ENCODE data around the gene ADAMTS17. TPM values are rescaled to one million over a fixed set of nuclear protein-coding genes. Genes with fewer than 3 reads are reported as not detected.

The ADAMTS17 gene
- polyA plus RNA-seq, 3 donors: 2.2 to 3.1 (median 2.5) TPM

DNA sequence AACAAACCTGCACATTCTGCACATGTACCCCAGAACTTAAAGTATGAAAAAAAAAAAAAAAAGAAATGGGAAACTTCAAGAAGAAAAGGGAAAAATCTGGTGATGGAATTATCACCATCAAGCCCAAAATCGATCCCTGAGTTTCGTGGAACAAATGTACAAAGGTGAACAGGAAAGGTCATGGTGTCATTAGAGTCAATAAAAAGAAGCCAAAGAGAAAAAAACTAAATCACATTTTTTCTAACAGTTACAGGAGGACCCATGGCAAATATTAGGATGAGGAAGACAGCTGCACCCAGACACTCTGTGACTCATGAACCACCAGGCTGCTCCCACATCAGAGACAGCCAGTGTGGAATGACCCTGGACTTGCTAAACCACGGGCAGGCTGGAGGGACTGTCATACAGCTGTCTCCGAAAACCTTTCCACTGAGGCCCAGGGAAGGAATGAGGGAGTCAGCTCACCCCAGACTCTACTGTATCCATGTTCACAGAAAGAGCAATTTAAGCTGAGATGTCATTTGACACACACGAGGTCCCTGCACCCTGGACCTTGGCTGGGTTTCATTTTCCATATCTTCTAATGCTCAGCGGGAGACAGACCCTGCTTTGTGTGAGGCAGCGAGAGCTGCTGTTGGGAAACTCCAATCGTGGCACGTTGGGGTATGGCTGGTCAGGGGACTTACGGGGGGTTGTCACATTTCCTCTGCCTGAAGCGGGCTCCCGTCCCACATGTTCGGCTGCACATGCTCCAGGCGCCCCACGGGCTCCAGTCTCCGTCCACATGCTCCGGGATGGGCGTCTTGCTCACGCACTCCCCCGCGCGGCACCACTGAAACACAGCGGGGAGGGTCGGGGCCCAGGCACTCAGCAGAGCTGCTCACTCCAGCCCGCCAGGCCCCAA is 210.2 kb downstream of the ADAMTS17 start:
- no peak for DNase-seq (ENCODE audit: extremely low read depth in 1 of 11, low read depth in 9 of 11, low spot score in 4 of 11)

DNA sequence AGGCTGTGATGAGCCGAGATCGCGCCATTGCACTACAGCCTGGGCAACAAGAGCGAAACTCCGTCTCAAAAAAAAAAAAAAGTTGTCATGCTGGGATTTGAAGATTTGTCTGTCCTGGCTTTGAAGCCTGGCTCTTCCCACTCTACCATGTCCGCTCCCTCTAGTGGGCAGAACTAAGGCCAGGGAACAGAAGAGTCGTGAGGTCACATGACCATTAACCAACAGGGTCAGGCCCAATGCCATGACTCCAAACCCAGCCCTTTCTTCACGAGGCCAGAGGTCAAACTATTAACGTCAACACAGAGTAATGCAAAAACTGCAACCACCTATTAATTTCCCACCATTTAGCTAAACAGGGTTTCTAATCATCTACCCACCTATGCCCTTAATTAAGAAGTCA is 212.1 kb downstream of the ADAMTS17 start:
- no peak for DNase-seq (ENCODE audit: extremely low read depth in 1 of 11, low read depth in 9 of 11, low spot score in 4 of 11)

DNA sequence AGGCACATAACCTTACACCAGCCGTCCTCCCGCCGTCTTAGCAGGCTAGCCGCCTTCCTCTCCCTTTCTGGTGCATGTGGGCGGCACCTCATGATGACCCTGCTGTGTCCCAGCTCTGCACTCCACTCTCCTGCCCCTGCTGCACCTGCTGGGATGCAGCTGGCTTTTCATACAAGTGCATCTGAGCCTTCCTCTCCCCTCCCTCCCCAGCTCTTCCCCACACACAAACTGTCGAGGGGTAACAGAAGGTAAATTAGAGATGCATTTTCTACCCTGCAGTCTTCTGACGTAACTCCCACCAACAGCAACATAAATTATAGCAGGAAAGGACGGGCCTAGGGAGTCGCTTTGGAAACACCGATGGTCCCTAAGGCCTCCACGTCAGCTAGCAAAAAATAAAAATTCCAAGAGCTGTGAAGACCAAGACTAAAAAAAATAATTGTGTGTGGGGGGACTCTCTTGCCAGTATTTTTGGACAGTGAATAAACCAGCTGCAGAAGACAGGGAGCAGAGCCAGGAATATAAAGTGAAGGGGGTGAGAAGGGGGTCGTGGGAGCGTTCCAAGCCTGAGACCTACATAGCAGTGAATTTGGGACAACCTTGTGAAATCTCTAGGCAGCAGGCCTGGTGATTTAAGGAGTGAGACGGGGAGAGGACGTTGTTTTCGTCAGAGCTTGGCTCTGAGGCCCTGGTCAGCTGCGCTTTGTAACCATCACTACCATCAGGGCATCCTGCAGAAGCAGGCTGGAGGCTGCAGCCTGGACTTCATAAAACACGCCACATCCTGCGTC is 216.2 kb downstream of the ADAMTS17 start:
- DNase-seq (ENCODE audit: extremely low read depth in 1 of 11, low read depth in 9 of 11, low spot score in 4 of 11): peak in 6 of 11 donors; percentile 49 to 67 (median 58)

DNA sequence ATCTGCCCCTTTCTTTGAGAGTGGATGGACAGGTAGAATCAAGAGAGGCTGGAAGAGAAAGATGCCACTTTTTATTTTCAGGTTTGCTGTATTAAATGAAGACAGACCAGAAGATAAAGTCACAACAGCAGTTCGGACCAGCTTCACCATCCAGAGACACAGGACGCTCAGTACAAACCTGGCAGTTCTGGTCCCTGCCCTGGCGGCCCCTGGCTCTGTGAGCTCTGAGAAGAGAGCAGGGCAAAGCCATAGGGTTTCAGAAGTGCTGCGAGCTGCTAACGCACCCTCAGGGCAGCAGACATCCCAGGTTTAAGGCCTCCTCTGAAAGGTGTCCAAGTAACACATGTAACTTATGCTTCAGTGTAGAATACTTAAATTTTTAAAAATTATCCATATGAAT is 216.8 kb downstream of the ADAMTS17 start:
- no peak for DNase-seq (ENCODE audit: extremely low read depth in 1 of 11, low read depth in 9 of 11, low spot score in 4 of 11)

DNA sequence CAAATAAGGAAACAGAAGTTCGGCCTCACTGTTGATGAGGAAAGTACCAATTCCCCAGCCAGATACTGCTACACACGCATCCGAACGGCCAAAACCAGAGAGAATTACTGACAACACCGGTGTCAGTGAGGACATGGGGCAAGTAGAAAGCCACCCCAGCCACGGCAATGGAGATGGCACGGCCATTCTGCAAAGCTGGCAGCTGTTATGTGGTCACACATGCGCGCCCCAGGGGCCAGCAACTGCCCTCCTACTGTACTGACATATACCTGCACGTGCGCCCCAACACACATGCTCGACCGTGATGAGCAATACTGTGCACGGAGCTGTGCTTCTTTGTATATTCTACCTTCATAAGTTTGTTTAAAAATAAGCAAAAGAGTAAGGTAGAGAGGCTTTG is 217.4 kb downstream of the ADAMTS17 start:
- DNase-seq (ENCODE audit: extremely low read depth in 1 of 11, low read depth in 9 of 11, low spot score in 4 of 11): no peak

DNA sequence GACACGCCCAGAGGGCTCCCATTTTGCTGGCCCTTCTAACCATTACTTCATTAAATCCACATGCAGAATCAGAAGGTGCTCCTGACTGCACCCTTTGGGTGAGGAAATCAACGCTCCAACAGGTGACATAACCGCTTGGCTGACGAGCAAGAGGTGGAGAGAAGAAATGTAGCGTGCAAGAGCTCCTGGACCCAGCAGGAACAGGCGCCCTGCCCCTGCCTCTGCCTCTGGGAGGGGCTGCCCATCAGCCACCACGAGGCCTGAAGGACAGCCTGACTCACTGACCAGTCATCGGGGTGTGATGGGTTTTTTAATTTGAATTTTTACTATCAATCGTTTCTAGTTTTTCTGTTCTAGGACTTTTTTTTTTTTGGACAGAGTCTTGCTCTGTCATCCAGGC is 218.2 kb downstream of the ADAMTS17 start:
- no peak for DNase-seq (ENCODE audit: extremely low read depth in 1 of 11, low read depth in 9 of 11, low spot score in 4 of 11)

DNA sequence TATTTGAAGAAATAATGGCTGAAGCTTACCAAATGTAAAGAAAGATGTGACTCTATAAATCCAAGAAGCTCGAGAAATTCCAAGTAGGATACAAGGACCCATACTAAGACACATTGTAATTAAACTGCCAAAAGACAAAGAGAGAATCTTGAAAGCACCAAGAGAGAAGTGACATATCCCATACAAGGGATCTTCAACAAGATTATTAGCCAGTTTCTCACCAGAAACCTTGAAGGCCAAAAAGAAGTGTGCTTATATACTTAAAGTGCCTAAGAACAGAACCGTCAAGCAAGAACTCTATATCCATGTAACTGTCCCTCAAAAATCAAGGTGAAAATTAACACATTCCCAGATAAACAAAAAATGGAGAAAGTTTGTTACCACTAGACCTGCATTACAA is 220.5 kb downstream of the ADAMTS17 start:
- DNase-seq (ENCODE audit: extremely low read depth in 1 of 11, low read depth in 9 of 11, low spot score in 4 of 11): no peak

DNA sequence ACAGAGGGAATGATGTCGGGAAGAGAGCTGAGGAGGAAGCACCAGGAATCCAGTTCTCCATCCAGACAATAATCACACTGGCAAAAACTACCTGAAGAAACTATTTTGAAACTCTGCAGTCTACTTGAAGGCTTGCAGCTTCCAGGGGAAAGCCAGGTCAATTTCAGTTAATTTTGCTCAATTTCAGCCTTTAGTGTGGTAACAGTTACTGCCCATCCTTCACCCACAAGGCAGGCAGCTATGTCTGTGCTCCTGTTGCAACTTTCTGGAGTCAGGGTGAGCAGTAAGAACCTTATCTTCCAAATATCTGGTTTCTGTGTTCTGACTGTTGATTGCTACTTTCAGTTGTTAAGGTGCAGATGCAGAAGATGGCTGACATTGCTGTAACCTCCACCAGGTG is 221.7 kb downstream of the ADAMTS17 start:
- no peak for DNase-seq (ENCODE audit: extremely low read depth in 1 of 11, low read depth in 9 of 11, low spot score in 4 of 11)

DNA sequence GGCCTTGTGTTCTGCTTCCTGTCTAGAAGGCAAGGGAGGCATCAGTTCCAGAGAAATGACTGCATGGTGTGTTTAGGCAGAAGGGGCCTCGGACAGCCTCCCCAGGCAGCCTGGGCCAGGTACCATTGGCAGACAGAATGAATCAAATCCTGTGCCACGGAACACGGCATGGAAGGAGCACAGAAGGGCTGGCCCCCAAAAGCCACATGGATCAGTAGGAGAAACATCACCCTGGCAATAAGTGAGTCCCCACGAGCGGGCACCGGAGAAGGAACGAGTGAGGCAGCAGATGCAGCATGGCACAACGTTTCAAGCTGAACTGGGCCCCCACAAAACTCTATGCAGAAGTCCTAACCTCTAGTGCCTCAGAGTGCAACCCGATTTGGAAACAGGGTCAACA is 223.2 kb downstream of the ADAMTS17 start:
- DNase-seq (ENCODE audit: extremely low read depth in 1 of 11, low read depth in 9 of 11, low spot score in 4 of 11): no peak

DNA sequence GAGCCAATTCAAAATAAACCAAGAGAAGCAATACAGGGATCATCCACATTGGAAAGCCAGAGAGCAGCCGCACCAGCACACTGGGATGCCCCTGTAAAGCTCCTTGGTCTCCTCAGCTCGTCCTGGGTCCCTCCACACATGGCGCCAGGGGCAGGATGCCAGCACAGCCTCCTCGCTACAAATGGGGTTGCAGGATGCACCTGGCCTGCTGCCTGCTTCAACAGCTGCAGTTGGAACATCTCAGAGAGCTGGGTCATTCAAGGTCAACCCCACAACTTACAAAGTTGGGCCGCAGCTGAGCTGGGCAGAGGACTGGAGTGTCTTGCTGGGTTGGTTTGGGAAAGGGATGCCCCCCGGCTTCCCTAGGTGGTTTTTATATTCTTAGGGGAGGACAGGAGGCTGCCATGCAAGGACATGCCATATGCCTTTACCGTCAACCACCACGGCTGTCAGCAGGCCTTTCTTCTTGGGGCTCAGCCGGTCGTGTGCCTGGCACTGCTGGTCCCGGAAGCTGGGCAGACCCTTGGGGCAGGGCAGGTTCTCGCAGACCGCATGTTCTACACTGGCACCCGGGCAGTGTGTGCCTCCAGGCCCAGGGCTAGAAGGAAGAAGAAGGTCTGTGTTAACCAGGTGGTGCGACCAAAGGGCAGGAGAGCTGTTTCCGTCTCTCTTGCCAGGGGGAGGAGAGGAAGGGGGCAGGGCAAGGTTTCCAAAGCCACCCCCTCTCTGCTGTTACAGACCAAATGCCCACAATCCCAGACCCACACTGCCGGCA is 225.2 kb downstream of the ADAMTS17 start:
- DNase-seq (ENCODE audit: extremely low read depth in 1 of 11, low read depth in 9 of 11, low spot score in 4 of 11): no peak

DNA sequence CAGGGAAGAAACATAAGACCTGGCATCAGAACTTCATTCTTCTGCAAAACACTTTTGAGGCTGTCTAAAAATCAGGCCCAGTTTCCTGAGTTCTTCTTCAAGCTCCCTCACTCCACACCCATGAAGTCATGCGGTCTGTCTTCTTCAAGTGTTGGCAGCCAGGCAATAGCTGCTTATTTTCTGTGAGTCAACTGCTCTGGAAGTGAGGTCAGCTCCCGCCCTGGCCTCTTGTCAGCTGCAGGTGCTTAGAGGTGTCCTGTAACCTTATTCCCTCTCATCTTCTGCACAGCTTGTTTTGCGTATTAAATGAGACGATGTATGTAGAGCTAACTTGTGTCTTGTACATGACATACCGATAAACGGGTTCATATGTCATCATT is 226.1 kb downstream of the ADAMTS17 start:
- no peak for DNase-seq (ENCODE audit: extremely low read depth in 1 of 11, low read depth in 9 of 11, low spot score in 4 of 11)

DNA sequence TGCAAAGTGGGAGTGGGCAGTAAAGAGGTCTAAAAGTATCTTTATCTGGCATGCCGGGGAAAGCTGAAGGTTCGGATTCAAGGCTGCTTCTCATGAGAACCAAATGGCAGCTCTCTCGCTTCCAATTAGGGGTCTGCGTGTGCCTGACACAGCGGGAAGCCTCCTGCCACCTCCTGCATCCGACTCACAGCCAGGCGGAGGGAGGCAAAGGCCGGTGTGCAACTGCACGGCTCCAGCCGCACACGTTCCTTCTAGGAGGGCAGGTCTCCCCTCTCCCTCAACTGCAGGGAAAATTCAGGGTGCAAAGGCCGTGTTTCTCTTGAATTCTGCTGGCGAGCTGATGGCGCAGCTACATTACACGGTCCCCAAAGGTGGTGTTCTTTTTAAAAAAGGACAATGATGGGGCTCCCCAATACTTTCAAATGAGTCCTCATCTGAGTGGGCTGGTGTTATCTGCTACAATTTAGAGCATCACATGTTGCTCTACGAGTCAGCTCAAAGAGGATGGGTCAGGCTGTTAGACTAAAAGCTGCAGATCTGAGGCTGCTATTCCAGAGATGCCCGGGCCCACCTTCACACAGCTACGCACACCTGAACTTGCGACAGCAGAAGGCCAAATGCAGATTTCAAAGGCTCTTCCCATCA is 226.6 kb downstream of the ADAMTS17 start:
- DNase-seq (ENCODE audit: extremely low read depth in 1 of 11, low read depth in 9 of 11, low spot score in 4 of 11): no peak

DNA sequence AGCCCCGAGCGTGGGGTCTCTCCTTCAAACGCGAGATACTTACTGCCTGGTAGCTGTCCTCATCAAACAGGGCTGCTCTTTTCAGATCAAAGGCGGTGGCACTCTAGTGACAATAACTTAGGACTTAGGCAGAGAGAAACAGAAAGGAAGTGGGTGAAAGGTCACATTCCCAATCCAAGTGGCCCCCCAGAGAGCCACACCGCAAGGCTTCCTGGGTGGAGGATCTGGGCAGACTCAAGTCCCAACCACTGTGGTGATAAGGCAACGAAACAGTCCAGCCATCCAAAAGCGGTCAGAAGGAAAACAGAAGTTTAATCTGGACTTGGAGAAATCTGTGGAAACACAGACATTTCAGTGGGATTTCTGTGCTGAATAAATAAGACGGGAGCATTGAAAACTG is 227.2 kb downstream of the ADAMTS17 start:
- peak in 1 of 11 donors; percentile 16 for DNase-seq (ENCODE audit: extremely low read depth in 1 of 11, low read depth in 9 of 11, low spot score in 4 of 11)

DNA sequence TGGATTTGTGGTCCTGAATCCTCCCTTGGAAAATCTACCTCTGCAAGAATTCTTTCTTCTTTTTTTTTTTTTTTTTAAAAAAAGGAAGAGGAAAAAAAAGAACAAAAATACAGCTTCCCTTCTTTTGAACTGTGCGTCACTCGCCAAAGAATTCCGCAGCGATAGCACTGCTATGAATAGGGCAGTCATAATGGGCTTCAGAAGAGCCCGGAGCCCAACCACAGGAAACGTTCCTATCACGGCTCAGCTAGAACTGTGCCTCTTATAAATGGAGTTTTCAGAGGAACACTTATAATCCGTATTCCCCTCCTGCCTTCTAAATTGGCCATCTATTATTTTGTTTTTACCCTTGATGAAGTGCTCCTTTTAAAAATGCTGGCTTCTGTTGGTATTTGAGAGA is 227.7 kb downstream of the ADAMTS17 start:
- peak in 4 of 11 donors; percentile 38 to 59 (median 52) for DNase-seq (ENCODE audit: extremely low read depth in 1 of 11, low read depth in 9 of 11, low spot score in 4 of 11)

DNA sequence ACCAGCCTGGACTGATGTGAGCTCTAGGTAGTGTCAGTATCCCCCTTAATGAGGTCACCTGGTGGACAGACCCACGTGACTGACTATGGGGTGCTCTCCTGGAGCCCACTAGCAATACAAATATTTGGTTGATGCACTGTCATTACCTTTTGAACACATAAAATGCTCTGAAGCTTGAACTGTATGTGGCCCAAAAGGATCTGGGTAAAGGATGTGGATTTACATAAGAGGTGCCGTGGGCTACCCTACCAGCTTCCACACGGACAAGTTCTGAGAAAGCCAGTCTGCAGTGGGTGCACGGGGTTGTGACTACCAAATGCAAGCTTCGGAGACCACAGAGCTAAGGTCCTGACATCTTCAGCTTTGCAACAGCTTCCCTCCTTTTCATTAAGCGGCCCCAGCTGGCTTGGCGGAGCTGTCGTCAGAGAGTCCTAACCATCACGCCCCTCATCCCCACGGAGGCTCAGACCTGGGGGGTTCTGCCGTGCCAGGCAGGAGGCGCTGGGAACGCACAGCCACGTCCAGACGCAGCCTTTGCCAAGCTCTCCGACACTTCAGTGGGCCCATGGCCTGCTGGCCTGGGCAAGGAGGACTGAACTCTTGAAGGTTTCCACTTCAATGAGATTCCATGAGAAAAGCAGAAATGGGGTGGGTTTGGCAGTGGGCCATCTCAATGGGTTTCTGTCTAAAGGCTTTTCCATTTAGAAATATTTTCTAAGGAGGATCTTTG is 228.3 kb downstream of the ADAMTS17 start:
- no peak for DNase-seq (ENCODE audit: extremely low read depth in 1 of 11, low read depth in 9 of 11, low spot score in 4 of 11)

DNA sequence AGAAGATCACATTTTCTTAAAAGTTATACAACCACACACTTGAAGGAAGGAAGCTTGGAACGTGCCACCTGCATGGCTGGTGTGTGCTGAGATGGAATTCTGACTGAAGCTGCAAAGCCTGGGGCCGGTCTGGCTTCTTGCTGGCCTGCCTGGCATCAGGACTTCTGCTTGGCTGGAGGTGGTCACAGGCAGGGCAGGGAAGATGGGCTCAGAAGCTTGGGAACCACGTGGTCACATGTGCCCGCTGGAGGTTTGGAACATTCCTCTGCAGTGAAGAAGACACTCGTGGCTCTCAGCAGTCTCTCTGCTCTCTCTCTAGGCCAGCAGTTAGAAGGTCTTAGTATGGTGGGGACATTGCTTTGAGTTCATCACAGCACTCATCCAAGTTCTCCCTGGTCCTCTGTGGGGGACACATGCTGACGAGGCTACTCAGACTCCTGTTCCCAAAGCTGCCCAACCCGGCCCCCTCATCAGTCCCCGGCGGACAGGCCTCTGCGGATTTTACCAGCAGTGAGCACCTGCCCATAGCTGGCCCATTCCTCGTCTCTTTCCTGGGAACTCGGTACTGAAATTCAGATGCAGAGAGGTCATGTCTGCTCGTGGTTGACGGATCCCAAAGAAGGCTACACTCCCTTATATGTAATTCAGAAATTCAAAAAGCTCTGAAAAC is 229.0 kb downstream of the ADAMTS17 start:
- no peak for DNase-seq (ENCODE audit: extremely low read depth in 1 of 11, low read depth in 9 of 11, low spot score in 4 of 11)

DNA sequence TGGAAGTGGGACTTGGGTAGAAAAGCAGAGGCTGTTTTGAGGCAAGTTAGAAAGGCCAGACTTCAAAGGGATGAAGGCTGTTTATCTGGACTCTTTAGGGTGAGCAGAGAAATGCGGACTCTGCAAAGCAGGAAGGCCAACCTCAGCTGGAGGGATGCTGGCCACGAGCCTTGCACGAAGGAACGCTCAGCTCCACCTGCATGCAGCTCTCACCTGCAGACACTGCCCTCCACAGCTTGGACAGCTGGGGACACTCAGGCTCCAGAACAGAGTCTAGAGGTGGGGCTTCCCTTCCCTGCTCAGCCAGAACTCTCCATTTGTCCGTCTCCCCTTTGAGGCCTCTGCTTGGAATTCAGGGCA is 229.7 kb downstream of the ADAMTS17 start:
- DNase-seq (ENCODE audit: extremely low read depth in 1 of 11, low read depth in 9 of 11, low spot score in 4 of 11): no peak
